Endometrium (tissue), 2 donors: ENCODE results near the gene DPM1.

Experiments
- FAIRE-seq: peaks from 2 replicates; lab custom pipeline; 2012; peaks lifted over from hg19 to GRCh38; lab: Jason Lieb, UNC
- donor health status: control.
- donor health status: control.

The DPM1 gene

DNA sequence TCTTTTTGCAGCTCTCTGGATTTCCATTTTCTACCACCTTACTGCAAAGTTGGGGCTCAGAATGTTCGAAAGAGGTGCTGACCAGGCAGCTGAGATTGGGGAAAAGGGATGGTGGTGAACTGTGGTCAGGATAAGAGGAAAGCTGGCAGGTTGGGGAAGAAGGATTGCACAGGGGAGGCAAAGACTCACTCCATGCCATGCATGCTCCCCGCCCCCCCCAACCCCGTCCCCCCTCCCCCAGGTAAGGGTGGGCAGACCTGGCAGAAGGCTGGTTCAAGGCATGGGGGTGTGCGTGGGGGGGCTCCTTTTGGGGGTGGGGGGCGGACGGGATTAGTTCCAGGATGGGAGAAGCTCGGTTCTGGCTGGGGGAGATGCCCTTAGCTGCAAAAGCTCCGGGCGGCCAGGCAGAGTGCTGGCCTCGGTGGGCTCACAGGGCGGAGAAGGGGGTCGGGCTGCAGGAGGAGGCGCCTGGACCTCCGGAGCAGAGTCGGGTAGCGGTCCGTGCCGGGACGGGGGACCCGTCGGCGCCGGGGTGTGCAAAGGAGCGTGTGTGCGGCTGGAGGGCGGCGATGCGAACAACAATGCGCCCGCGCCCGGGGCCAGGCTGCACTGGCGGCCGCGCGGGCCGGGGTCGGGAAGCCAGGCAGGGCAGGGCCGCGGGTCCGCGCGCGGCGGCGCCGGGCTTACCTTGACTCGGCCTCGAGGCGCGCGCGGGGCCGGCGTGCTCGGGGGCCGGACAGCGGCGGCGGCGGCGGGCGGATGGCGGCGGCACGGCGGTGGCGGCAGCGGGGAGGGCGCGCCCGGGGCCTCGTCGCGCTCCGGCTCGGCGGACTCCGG is 28.0 kb downstream of the DPM1 start:
- no peak for FAIRE-seq

DNA sequence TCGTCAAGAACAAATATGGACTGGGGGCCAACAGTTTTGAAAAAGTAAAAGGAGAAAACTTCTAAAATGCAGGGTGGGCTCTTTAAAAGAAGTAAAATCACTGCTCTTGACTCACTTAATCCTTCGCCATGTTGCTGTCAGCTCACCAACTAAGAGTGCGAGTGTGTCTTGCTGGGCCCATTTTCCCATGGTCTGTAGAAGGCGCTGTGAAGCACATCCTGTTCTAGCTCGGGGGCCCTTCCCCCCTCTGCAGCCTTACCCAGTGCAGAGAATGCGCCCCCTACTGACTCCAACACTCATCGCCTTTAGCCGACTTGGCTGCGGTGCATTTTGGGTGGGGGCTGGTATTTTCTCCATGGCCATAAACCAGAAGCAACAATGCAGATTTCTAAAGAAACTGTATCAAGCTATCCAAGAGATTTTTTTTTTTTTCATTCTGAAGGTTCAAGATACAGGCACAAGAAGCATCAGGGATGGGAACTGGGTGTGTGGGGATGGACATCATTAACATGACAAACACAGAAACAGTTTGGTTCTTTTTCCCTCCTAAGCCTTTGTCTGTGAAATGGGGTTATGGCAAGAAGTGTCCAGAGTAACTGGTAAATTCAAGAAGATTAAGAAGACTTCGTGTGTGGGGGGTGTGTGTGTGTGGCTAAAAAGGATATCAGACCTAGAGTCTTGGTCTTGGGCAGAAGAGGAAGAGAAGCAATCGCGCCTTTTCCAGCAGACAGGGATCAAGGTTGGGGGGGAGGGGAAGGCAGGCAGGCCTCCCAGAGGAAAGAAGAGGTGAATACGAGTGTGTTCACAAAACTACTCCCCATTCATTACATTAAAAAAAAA is 28.8 kb downstream of the DPM1 start:
- no peak for FAIRE-seq

GRCh38 chr20:50928469-50928868 is 29.9 kb downstream of the DPM1 start:
- no peak for FAIRE-seq

- FAIRE-seq = no peak
Measured at GRCh38 chr20:50926530-50926929, 31.8 kb downstream of the DPM1 start.

DNA sequence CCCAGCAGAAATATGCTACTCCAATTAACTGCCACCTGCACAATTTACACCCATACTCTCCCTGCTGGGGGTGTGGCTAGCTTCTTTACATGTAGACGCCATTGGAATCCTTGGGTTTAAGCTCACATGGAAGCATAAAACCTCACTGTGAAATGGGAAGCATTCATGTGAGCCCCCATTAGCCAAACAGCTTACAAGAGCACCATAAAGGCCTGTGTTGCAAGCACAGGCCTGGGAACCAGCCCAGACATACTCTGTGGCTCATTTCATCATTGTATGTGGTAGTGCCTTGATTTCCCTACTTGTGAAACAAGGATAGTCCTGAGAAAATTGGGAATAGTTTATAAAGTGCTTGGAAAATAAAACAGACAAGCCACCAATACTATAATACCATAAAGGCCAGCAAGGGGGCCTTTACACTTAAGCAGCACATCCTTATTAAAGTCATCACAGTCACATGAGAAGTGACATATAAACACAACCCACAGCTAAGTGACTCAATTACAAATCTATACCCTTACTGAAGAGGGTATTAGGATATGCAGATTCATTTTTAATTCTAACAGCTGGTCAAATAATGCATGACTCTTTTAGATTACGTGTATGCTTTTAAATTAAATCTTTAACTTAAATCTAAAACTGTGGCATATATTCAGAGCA is 33.9 kb downstream of the DPM1 start:
- no peak for FAIRE-seq

DNA sequence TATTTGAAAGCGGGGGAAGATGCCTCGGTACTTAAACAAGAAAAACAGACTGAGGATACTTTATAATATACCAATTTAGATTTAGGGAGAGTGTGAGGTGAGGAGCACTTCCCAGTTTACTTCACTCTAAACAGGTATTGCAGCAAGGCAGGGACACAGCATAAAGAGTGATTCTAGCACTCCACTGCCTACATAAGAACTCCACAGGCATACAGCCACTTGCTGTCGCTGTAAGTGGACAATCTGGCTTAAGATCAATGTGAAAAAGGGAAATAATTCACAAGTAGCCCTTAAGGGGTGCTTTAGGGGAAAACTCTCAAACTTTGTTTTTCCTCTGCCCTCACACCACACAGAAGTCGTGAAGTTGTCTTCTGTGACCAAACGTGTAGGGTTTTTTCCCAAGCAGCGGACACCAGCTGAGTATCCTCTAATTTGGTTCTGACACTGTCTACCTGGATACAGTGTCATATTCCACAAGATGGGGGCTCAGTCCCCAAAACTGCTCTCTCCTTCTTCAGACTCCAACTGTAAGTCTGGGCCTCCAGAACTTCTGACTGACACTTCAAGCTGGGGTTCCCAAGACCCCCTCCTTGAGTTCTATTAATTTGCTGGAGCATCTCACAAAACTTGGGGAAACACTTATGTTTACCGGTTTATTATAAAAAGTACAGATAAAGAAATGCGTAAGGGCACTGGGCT is 36.4 kb downstream of the DPM1 start:
- FAIRE-seq = no peak

DNA sequence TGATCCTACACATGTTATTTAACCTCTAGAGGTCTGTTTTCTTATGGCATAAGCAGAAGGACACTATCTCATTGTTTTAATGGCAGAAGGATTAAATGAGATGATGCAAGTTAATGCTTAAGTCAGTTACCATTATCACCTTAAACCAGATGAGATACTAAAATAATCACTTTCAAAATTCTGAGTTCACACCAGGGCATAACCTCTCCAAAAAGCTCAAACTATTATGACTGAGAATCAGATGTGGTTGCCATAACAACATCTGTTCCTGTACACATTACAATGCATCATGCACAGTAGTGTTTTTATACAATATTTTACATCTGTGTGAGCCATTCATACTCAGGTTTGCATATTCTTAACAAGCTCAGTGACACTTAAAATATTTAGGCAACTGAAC is 37.3 kb downstream of the DPM1 start:
- no peak for FAIRE-seq

DNA sequence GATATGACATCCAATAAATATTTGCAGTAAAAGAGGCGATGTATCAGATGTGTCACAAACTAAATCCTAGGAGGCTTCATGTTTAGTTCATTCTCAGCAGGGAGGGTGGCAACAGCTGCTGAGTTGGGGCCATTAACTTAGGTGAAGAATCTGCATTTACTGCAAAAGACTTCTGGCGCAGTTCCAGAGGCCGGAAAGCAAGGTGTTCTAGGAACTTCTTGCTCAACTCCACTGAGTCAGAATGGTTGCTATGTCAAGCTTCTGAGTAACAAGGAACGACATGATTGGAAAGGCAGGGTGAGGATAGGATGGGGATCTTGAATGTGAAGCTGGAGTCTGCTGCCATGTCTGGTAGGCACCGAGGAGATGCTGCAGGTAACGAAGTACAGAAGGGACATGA is 38.8 kb downstream of the DPM1 start:
- FAIRE-seq = no peak

- FAIRE-seq = no peak
Measured at GRCh38 chr20:50918403-50918802, 39.9 kb downstream of the DPM1 start.

GRCh38 chr20:50916934-50917333 is 41.4 kb downstream of the DPM1 start:
- no peak for FAIRE-seq

DNA sequence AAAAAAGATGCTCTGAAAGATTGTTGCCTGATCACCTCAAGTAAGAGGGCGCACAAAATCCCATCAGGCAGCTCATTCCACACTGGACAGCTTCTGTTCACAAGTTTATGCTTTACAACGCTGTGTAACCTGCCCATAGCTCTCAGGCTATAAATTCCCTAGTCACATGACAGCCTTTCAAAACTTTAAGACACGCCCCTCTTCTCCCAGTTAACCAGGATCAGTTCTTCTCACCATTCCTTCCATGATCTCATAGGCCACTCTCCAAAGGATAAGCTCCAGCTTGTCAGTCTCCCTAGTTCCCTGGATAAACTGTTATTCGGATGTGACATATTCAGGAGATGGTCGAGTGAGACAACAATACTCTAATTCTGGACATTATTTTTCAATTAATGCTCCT is 42.1 kb downstream of the DPM1 start:
- no peak for FAIRE-seq

GRCh38 chr20:50915424-50915823 is 42.9 kb downstream of the DPM1 start:
- no peak for FAIRE-seq

- no peak for FAIRE-seq
Measured at GRCh38 chr20:50913690-50914375, 44.5 kb downstream of the DPM1 start.

DNA sequence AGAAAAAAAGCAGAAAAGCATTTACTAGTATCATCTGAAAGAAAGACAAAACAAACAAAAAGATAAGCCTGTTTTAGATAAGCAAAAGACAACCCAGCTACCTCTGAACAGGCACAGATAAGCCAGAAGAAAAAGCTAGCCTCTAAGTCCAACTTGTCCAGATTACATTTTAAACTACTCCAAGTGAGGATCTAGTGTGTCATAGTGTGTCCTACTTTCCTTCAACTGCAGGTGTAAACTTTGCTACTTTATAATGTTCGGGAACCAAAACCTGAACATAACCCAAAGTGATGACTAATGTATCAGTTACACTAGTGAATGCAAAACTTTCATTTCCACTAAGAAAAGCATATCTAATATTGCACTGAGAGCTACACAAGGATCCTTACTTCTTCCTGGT is 46.6 kb downstream of the DPM1 start:
- no peak for FAIRE-seq

- FAIRE-seq = no peak
Measured at GRCh38 chr20:50911030-50911429, 47.3 kb downstream of the DPM1 start.

GRCh38 chr20:50909413-50909812 is 48.9 kb downstream of the DPM1 start:
- no peak for FAIRE-seq

DNA sequence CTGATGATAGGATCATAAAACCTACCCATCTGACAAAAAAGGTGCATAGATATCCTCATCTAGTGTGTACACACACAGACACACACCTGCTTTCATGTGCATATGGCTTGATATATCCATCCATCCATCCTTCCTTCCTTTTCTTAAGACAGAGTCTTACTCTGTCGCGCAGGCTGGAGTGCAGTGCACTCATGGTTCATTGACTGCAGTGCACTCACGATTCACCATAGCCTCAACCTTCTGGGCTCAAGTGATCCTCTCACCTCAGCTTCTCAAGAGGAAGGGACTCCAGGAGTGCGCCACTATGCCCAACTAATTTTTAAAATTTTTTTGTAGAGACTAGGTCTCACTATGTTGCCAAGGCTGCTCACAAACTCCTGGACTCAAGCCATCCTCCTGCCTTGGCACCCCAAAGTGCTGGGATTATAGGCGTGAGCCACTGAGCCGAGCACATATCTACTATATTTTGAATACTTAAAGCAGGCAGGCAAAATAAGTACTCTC is 54.2 kb downstream of the DPM1 start:
- FAIRE-seq = no peak

GRCh38 chr20:50903353-50904051 is 54.8 kb downstream of the DPM1 start:
- no peak for FAIRE-seq

DNA sequence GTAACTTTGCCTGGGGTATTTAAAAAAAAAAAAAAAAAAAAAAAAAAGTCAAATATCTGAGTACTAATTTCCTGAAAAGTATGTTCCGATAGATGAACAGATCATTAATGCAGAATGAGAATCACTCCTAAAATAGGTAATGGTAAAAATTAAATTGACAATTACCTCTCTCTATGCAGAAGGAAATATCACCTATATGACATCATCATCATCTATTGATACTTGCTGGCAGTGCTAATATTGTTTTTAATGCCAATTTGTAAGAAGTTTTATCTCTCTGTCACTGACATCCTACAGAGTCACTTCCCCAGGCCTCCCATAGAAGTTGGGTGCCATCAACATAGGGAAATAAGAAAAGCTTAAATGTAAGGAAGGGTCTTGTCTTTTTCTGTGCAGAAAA is 57.0 kb downstream of the DPM1 start:
- FAIRE-seq = no peak

- no peak for FAIRE-seq
Measured at GRCh38 chr20:50900261-50900660, 58.1 kb downstream of the DPM1 start.

GRCh38 chr20:50898475-50898874 is 59.9 kb downstream of the DPM1 start:
- no peak for FAIRE-seq
